Thoracic aorta (tissue), 2 donors: ENCODE results near the gene SCRN1. TPM values are rescaled to one million over a fixed set of nuclear protein-coding genes. Genes with fewer than 3 reads are reported as not detected.
A peak's percentile ranks its signal among the peaks of the same experiment; 100 is the strongest.

Source experiments
- ATAC-seq: fragments of 150-250 bp; one replicate; pipeline ENCODE4 v1.8.0; 2017; ENCODE audit warnings: low read depth; ENCODE audit not compliant: insufficient number of reproducible peaks, low FRiP score
- DNase-seq: peaks from one replicate; pipeline ENCODE4 v3.0.0-alpha.2; 2020; ENCODE audit warnings: low spot score
- H3K27ac ChIP-seq, 2 donors: fragments of 200-600 bp; sonication (generic); 1 replicate in 1 of 2; 2 replicates in 1 of 2; pipeline ENCODE4 v1.5.1; 2016; ENCODE audit warnings: mild to moderate bottlenecking in 2 of 2, moderate library complexity in 2 of 2
- H3K27me3 ChIP-seq: fragments of 200-600 bp; sonication (generic); replicated peaks from 2 replicates; pipeline ENCODE4 v1.6.0; 2016; ENCODE audit warnings: mild to moderate bottlenecking; ENCODE audit not compliant: insufficient read depth
- H3K36me3 ChIP-seq: fragments of 200-600 bp; sonication (generic); one replicate; pipeline ENCODE4 v1.5.1; 2016
- H3K4me1 ChIP-seq, 2 donors: fragments of 200-600 bp; sonication (generic); 1 replicate in 1 of 2; 2 replicates in 1 of 2; pipeline versions ENCODE4 v1.5.1 to v1.6.0; 2016; ENCODE audit warnings: low read depth in 2 of 2, mild to moderate bottlenecking in 1 of 2; ENCODE audit not compliant: control insufficient read depth in 1 of 2
- H3K4me3 ChIP-seq: fragments of 200-600 bp; sonication (generic); 2 replicates; pipeline ENCODE4 v1.5.1; 2016; ENCODE audit warnings: mild to moderate bottlenecking
- H3K9me3 ChIP-seq: fragments of 200-600 bp; sonication (generic); 2 replicates; pipeline ENCODE4 v1.5.1; 2016
- total RNA-seq, 2 donors: library from RNA; depleted of rRNA; stranded (reverse); fragments of >200 nt; gene quantifications; one replicate each; pipeline versions ENCODE4 v1.1.0 to v1.2.3, GENCODE V29; 2016
- TF ChIP-seq, protein P1 (sequence below): fragments of 200-600 bp; sonication (generic); IDR thresholded peaks from one replicate; pipeline ENCODE4 v1.5.1; 2019; ENCODE audit warnings: antibody characterized with exemption

Gene SCRN1
- total RNA-seq, 2 donors from 2014 or later = 58.1 to 75.3 TPM

GRCh38 chr7:29918850-29919249 is 70.8 kb downstream of the SCRN1 start:
- Histone ChIP-seq H3K4me1 (peaks cover 4 to 13% of the 10 kb centered on the region in 2 donors), H3K27ac (no peak overlapping the region), H3K36me3 (peaks cover 18% of the 10 kb centered on the region), H3K9me3 (no peaks in the 10 kb centered on the region), H3K4me3 (no peak overlapping the region), H3K27me3 (no peaks in the 10 kb centered on the region)
- DNase-seq (no peak), ATAC-seq (no peak)
- TF ChIP-seq, protein P1, sequence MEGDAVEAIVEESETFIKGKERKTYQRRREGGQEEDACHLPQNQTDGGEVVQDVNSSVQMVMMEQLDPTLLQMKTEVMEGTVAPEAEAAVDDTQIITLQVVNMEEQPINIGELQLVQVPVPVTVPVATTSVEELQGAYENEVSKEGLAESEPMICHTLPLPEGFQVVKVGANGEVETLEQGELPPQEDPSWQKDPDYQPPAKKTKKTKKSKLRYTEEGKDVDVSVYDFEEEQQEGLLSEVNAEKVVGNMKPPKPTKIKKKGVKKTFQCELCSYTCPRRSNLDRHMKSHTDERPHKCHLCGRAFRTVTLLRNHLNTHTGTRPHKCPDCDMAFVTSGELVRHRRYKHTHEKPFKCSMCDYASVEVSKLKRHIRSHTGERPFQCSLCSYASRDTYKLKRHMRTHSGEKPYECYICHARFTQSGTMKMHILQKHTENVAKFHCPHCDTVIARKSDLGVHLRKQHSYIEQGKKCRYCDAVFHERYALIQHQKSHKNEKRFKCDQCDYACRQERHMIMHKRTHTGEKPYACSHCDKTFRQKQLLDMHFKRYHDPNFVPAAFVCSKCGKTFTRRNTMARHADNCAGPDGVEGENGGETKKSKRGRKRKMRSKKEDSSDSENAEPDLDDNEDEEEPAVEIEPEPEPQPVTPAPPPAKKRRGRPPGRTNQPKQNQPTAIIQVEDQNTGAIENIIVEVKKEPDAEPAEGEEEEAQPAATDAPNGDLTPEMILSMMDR = no peak

GRCh38 chr7:29917641-29918040 is 72.0 kb downstream of the SCRN1 start:
- Histone ChIP-seq H3K27ac (no peak overlapping the region), H3K36me3 (peaks cover 12% of the 10 kb centered on the region), H3K4me3 (no peak overlapping the region), H3K9me3 (no peaks in the 10 kb centered on the region), H3K4me1 (peaks cover 4 to 13% of the 10 kb centered on the region in 2 donors), H3K27me3 (no peaks in the 10 kb centered on the region)
- ATAC-seq (no peak), DNase-seq (no peak)
- TF ChIP-seq, protein P1 = no peak

DNA sequence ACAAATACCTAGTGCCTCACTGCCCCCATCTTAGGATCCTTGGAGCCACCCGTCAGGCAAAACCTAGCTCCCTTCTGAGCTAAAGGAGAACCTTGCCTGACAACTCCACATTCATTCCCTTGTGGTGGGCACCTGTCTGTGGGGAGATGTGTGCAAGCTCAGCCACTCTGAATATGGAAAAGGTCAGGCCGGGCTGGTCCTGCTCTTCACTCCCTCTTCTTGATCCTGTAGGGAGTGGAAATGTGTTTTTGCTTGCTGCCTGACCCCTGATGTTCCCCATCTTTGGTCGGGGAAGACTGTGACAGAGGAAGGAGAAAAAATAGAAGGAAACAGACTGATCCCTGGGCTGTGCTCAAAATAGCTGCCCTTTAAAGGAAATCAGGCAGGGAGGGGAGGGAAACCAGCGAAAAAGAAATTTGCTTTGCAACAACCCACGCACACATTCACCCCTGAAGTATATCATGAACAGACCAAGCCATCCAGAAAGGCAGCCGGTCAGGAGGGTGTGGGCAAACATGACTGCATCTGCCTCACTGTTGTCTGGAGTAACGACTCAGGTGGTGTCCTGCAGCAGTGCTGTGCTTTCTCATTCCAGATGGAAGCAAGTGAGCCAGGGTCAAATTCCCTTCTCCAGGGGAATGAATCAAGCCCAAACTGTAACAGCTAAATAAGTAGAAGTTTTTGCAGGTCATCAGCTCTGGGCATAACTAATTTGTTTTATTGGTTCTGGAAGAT is 74.0 kb downstream of the SCRN1 start:
- Histone ChIP-seq H3K4me3 (peak overlapping the region; percentile 25), H3K9me3 (no peaks in the 10 kb centered on the region), H3K27ac (peak overlapping the region in 1 of 2 donors; percentile 4), H3K4me1 (peaks cover 4 to 13% of the 10 kb centered on the region in 2 donors), H3K36me3 (peaks cover 9% of the 10 kb centered on the region), H3K27me3 (no peaks in the 10 kb centered on the region)
- DNase-seq (no peak), ATAC-seq (no peak)
- TF ChIP-seq, protein P1 = no peak

GRCh38 chr7:29914180-29914579 is 75.4 kb downstream of the SCRN1 start:
- Histone ChIP-seq H3K4me3 (no peak overlapping the region), H3K27me3 (no peaks in the 10 kb centered on the region), H3K4me1 (peaks cover 4 to 13% of the 10 kb centered on the region in 2 donors), H3K27ac (no peak overlapping the region), H3K9me3 (no peaks in the 10 kb centered on the region), H3K36me3 (peaks cover under 1% of the 10 kb centered on the region)
- no peak for ATAC-seq
- TF ChIP-seq, protein P1 = no peak
- DNase-seq = no peak

DNA sequence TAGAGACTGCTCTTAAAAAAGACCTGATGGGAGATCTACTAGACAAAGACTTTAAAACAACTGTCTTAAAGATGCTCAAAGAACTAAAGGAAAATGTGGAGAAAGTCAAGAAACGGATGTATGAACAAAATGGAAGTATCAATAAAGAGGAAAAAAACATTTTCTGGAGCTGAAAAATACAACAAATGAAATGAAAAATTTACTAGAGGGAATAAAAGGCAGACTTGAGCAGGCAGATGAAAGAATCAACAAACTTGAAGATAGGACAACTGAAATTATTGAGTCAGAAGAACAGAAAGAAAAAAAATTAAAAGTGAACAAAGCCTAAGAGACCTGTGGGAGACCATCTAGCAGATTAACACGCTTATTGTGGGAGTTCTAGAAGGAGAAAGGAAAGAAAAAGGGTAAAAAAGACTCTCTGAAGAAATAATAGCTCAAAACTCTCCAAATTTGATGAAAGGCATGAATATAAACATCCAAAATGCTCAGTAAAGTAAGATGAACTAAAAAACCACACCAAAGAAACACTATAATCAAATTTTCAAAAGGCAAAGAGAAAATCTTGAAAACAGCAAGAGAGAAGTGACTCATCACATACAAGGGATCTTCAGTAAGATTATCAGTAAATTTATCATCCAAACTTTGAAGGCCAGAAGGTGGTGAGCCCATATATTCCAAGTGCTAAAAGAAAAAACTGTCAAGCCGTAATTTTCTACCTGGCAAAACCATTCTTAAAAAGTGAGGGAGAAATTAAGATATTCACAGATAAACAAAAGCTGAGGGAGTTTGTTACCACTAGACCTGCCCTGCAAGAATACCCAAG is 83.2 kb downstream of the SCRN1 start:
- H3K4me3 ChIP-seq = no peak overlapping the region
- no peaks in the 10 kb centered on the region for H3K4me1 ChIP-seq
- peaks cover 4% of the 10 kb centered on the region for H3K36me3 ChIP-seq
- ATAC-seq (no peak), DNase-seq (no peak)
- no peaks in the 10 kb centered on the region for H3K27me3 ChIP-seq
- H3K9me3 ChIP-seq = peaks cover 14% of the 10 kb centered on the region
- TF ChIP-seq, protein P1 = no peak
- no peak overlapping the region for H3K27ac ChIP-seq
